Chondrocyte (in vitro differentiated cells): Measurements from ENCODE around the gene MRFAP1. TPM values are rescaled to one million over a fixed set of nuclear protein-coding genes. Genes with fewer than 3 reads are reported as not detected.
"Not testable (repeated sequence)": the region's sequence is repeated elsewhere in the genome, so short reads cannot be mapped to it uniquely, and the experiment has no call there.

Source experiments
- DNase-seq: peaks from one replicate; pipeline ENCODE4 v3.0.0; 2021; ENCODE audit warnings: mixed read lengths, low spot score
- H3K27ac Mint-ChIP-seq: one replicate; pipeline ENCODE4 v1.8.0; 2021; ENCODE audit warnings: mild to moderate bottlenecking, moderate library complexity, mixed read lengths; ENCODE audit not compliant: unreplicated experiment
- H3K27me3 Mint-ChIP-seq: 2 replicates; pipeline ENCODE4 v1.8.0; 2021; ENCODE audit warnings: low read depth, mixed read lengths
- H3K36me3 Mint-ChIP-seq: 2 replicates; pipeline ENCODE4 v1.8.0; 2021; ENCODE audit warnings: low read depth, mixed read lengths
- H3K4me1 Mint-ChIP-seq: 2 replicates; pipeline ENCODE4 v1.8.0; 2021; ENCODE audit warnings: low read depth, mild to moderate bottlenecking, mixed read lengths
- H3K4me3 Mint-ChIP-seq: one replicate; pipeline ENCODE4 v1.8.0; 2021; ENCODE audit warnings: mild to moderate bottlenecking, moderate library complexity, mixed read lengths; ENCODE audit not compliant: unreplicated experiment
- H3K9me3 Mint-ChIP-seq: 2 replicates; pipeline ENCODE4 v1.8.0; 2021; ENCODE audit warnings: low read depth, mixed read lengths
- total RNA-seq: library from RNA; stranded (reverse); gene quantifications from 3 replicates; pipeline ENCODE4 v1.2.1, GENCODE V29; 2021
- TF ChIP-seq, protein P1 (sequence below): fragments of 200-600 bp; sonication (generic); IDR thresholded peaks from 2 replicates; pipeline ENCODE4 v1.5.0; 2021; ENCODE audit warnings: antibody characterized with exemption, mild to moderate bottlenecking, moderate library complexity

Gene MRFAP1
- total RNA-seq, 1 donor from 2014 or later: 250 TPM

DNA sequence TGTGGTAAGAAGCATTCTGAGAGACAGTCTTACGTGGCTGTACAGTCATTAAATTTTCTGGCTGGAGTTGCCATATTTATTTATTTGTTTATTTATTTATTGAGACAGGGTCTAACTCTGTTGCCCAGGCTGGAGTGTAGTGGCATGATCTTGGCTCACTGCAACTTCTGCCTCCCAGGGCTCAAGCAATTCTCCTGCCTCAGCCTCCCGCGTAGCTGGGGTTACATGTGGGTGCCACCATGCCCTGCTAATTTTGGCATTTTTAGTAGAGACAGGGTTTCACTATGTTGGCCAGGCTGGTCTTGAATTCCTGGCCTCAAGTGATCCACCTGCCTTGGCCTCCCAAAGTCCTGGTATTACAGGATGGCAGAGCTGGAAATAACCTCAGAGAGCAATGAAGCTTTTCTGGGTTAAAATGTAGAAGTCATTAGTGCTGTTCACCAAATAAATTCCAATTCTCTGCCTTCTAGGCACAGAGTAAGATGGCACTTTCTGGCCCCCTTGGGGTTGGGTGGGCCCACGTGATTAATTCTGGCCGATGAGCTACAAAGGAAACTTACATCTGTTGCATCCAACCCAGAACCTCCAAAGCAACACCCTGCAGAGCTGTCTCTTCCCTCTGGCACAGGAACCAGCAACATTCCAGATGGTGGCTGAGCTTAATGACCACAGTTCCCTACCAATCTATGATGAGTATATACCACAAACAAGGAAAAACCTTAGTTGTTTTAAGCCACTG is 4.5 kb downstream of the MRFAP1 start:
- Mint-ChIP-seq H3K4me3 (no peak overlapping the region), H3K9me3 (no peaks in the 10 kb centered on the region), H3K4me1 (peaks cover 24% of the 10 kb centered on the region), H3K27me3 (no peaks in the 10 kb centered on the region), H3K36me3 (peaks cover 17% of the 10 kb centered on the region), H3K27ac (no peak overlapping the region)
- TF ChIP-seq, protein P1, sequence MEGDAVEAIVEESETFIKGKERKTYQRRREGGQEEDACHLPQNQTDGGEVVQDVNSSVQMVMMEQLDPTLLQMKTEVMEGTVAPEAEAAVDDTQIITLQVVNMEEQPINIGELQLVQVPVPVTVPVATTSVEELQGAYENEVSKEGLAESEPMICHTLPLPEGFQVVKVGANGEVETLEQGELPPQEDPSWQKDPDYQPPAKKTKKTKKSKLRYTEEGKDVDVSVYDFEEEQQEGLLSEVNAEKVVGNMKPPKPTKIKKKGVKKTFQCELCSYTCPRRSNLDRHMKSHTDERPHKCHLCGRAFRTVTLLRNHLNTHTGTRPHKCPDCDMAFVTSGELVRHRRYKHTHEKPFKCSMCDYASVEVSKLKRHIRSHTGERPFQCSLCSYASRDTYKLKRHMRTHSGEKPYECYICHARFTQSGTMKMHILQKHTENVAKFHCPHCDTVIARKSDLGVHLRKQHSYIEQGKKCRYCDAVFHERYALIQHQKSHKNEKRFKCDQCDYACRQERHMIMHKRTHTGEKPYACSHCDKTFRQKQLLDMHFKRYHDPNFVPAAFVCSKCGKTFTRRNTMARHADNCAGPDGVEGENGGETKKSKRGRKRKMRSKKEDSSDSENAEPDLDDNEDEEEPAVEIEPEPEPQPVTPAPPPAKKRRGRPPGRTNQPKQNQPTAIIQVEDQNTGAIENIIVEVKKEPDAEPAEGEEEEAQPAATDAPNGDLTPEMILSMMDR: no peak
- DNase-seq: no peak

DNA sequence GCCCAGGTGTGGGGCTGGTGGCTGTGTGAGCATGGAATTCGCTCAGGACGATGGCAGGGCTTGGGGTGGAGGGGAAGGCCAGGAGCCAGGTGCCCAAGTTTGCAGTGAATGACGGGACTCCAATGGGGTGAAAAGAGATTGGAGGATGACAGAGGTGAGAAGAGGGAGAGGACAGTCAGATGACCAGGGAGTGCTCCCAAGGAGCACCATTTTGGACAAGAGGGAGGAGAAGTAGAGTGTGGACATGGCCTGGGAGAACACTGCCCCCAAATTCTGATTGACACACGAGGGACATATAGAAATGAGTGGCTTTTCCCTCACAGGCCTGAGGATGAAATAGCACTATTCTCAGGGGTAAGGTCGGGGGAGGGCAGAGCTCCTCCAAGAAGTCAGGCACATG is 6.7 kb downstream of the MRFAP1 start:
- TF ChIP-seq, protein P1: no peak
- H3K27me3 Mint-ChIP-seq: no peaks in the 10 kb centered on the region
- no peak for DNase-seq
- peaks cover 13% of the 10 kb centered on the region for H3K4me1 Mint-ChIP-seq
- peaks cover 8% of the 10 kb centered on the region for H3K36me3 Mint-ChIP-seq
- H3K27ac Mint-ChIP-seq: no peak overlapping the region
- H3K9me3 Mint-ChIP-seq: no peaks in the 10 kb centered on the region
- no peak overlapping the region for H3K4me3 Mint-ChIP-seq

DNA sequence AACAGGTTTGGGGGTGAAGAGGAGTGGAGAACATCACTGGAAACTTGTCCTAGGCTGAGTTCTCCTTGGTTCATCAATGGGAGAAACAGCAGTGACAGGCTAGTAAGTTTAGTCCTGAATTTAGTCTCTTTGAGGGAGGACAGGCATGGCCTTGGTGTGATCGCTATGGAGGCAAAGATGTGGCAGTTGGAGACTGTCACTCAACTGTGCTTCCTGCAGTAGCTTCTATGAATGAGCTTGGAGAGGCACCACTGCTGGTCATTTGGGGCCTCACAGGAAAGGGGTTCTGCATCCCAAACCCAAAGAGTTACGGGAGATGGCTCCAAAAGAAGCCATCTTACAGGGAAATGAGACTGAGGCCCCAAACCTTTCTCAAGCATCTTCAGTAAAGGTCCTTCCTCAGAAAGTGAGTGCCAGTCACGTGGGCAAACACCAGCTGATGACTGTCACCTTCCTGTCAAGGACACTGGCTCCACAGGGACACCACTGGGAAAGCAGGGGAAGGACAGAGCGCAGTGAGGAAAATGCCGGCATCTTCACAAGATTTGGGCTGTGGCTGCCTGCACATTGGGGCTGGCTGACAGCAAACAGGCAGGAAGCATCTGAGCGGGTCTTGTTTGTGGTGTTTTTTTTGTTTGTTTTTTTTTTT is 7.2 kb downstream of the MRFAP1 start:
- H3K36me3 Mint-ChIP-seq: peaks cover 4% of the 10 kb centered on the region

DNA sequence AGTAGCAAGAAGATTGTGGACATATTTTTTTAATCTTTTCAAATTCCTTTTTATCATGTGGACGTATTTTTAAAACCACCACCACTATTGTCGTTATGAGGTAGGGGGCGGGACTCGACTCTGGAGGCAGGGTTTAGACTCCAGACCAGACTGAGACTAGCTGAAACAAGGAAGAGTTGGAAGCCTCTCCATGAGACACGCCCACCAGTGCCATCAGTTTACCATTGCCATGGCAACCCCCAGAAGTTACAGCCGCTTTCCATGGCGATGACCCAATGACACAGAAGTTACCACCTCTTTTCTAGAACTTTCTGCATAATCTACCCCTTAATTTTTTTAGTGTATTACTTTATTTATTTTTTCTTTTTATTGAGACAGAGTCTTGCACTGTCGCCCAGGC is 8.7 kb downstream of the MRFAP1 start:
- Mint-ChIP-seq H3K4me3 (no peak overlapping the region), H3K27ac (no peak overlapping the region), H3K4me1 (no peaks in the 10 kb centered on the region), H3K36me3 (peaks cover 3% of the 10 kb centered on the region), H3K27me3 (no peaks in the 10 kb centered on the region), H3K9me3 (peaks cover 3% of the 10 kb centered on the region)
- TF ChIP-seq, protein P1: no peak
- no peak for DNase-seq

More for the DNA sequence above, 7.2 kb downstream of the MRFAP1 start:
- TF ChIP-seq, protein P1: no peak
- H3K27ac Mint-ChIP-seq: no peak overlapping the region
- H3K4me1 Mint-ChIP-seq: peaks cover 7% of the 10 kb centered on the region
- H3K4me3 Mint-ChIP-seq: no peak overlapping the region
- H3K9me3 Mint-ChIP-seq: no peaks in the 10 kb centered on the region
- no peaks in the 10 kb centered on the region for H3K27me3 Mint-ChIP-seq
- DNase-seq: no peak

DNA sequence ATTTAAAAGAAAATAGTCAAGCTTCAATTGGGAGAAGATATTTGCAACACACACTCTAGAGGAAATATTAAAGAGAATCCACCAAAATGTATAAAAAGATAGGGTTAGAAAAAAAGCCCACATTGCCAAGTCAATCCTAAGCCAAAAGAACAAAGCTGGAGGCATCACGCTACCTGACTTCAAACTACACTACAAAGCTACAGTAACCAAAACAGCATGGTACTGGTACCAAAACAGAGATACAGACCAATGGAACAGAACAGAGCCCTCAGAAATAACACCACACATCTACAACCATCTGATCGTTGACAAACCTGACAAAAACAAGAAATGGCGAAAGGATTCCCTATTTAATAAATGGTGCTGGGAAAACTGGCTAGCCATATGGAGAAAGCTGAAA is 13.7 kb downstream of the MRFAP1 start:
- H3K27me3 Mint-ChIP-seq, H3K4me3 Mint-ChIP-seq, DNase-seq, H3K9me3 Mint-ChIP-seq, H3K36me3 Mint-ChIP-seq, H3K27ac Mint-ChIP-seq, H3K4me1 Mint-ChIP-seq: not testable (repeated sequence)

DNA sequence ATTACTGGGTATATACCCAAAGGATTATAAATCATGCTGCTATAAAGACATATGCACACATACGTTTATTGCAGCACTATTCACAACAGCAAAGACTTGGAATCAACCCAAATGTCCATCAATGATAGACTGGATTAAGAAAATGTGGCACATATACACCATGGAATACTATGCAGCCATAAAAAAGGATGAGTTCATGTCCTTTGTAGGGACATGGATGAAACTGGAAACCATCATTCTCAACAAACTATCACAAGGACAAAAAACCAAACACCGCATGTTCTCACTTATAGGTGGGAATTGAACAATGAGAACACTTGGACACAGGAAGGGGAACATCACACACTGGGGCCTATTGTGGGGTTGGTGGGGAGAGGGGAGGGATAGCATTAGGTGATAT is 14.8 kb downstream of the MRFAP1 start:
- not testable (repeated sequence) for H3K9me3 Mint-ChIP-seq, DNase-seq, H3K27me3 Mint-ChIP-seq, H3K27ac Mint-ChIP-seq, H3K36me3 Mint-ChIP-seq, H3K4me3 Mint-ChIP-seq
- peaks cover 12% of the 10 kb centered on the region for H3K4me1 Mint-ChIP-seq
